Left hindlimb (tissue), 1 donor: Measurements from ENCODE around the gene TREH.
"Not testable (repeated sequence)": the region's sequence is repeated elsewhere in the genome, so short reads cannot be mapped to it uniquely, and the experiment has no call there.

Source experiments
- DNase-seq: peaks from one replicate; pipeline ENCODE4 v3.0.0-alpha.2; 2018

Gene TREH

DNA sequence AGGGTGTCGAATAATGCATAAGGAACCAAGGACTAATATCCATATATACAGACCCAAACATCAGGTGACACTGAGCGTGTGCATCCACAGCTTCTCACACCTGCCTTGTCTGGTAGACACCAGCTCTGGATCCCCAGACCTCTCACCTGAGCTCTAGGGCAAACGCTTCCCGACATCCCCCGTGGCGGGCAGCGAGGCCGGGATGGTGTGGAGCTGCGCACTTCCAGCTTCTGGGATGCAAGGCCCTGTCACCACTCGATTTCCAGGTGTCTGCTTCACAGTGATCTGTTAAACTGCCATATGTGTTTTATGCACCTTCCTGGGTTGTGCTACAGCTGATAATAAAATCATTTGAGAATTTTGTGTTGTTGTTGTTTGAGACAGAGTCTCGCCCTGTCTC, 15.3 kb upstream of the TREH start:
- no peak for DNase-seq

DNA sequence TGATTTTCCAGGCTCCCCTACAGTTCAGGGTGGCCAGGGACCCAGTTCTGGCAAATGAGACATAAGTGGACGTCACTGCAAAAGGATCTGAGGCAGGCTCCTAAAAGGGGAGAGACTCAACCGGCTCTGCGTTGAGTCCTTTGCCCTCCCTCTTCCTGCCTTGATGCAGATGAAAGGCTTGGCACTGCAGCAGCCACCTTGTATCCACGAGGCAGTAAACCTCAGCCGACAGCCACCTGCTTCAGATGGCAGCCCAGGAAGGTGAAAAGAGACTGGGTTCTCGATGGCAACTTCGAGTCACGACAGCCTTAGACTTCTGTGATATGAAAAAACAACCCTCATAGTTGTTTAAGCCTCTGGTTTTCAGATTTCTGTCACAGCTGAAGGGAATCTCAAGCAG, 14.7 kb upstream of the TREH start:
- no peak for DNase-seq

DNA sequence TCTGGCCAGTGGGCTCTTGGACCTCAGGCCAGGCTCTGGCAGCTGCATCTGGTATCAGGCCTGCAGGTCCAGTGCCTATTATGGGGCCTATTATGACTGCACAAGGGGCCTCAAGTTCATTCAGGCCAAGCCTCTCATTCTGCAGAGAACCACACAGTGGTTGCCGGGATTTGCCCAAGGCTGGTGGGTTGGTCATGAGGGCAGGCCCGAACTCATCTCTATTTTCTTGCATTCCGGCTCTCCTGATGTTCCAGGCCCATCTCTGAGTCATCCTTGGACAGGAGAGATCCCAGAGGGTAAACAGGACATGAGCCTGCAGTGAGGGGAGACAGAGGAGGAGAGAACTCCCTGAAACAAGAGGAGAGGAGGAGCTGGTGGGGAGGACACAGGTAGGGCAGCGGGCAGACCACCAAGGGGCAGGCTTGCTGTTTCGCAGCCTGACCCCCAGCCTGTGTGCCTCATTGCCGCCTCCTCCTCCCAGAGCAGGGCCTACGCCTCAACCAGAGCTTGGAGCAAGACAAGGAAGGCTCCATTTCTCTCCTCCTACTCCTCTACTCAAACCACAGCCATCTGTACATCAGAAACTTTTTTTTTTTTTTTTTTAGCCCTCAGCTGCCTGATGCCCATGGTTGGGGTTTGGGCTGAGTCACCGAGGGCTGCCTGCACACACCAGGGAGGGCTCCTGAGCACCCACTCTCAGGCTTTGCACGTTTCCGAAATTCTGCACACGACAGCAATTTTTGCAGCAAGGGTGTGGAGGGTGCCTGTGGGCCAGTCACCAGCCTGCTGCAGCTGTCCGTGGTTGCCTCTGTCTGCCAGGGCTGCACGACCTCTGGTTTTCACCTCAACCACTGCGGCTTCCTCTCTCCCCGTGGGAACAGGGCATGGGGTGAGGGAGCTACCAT, 12.7 kb upstream of the TREH start:
- no peak for DNase-seq

DNA sequence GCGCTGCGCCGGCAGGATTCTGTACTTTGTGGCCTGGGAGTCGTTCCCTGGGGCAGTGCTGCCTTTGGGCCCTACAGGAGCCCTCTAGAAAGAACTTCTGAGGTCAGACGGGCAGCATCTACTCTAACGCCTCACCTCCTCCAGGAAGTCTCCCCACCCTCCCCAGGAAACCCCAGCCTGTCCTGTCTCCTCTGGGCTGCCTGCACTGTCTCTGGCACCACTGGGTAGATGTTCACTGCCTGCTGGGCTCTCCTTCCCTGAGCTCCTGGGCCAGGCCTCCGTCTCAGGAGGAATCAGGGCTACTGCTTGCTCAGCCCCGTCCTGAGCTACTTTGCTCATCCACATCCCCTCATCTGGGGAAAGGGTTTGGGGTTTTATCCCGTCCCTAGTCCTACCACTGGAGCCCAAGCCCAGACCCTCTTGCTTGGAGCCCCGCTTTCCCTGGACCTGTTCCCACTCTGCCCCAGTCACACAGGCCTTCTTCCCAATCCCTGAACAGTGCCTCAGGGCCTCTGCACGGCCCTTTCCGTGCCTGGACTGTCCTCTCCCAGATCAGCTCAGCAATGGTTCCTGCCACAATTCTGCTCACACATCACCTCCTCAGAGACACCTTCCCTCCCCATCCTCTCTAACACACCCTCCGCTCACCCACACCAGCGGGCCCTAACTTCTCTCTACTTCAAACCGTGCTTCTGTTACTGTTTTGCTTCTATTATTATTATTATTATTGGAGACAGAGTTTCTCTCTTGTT, 11.3 kb upstream of the TREH start:
- DNase-seq, result no peak

DNA sequence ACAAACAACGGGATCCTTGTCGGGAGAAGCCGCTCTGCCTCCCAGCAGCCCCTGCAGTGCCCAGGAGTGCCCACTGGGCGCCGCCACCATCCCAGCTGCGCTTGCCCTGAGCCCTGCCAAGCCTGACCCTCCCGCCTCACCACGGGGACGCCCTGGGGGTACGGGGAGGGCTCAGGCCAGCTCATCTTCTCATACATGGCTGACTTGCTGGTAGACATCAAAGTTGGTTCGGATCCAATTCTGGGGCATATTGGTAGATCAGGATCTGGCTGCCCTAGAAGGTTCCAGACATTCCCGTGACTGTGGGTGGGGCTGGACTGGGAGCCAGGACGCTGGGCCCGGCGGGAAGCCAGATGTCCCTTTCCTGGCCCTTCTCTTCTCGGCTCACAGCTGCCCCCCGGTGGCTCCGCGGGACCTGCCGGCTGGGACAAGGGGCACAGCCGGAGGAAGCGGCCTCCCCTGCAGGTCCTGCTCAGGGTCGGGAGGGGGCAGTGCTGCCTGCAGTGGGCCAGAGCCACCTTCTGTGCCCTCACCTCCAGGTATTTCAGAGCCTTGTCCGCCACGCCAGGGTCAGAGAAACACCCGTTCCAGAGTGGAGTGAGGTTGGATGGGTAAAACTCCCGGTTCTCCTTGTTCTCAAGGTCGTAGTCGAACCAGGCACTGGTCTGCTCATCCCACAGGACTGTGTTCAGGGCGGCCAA, 10.6 kb upstream of the TREH start:
- peak; percentile 94 for DNase-seq

DNA sequence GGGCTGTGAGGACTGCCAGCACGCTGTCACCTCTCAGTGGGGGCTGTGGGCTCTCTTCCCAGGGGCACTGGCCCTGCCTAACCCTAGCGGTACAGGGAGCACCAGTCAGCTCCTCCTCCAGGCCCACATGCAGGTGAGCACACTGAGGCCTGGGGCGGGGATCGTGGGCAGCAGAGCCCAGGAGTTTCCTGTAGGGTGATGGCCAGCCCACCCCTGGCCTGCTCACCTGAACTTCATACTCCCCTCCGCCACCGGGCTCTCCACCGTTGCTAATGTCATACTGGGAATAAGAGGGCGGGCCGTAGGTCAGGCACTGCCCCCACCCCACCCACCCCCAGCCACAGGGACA, 10.0 kb upstream of the TREH start:
- DNase-seq, result no peak

DNA sequence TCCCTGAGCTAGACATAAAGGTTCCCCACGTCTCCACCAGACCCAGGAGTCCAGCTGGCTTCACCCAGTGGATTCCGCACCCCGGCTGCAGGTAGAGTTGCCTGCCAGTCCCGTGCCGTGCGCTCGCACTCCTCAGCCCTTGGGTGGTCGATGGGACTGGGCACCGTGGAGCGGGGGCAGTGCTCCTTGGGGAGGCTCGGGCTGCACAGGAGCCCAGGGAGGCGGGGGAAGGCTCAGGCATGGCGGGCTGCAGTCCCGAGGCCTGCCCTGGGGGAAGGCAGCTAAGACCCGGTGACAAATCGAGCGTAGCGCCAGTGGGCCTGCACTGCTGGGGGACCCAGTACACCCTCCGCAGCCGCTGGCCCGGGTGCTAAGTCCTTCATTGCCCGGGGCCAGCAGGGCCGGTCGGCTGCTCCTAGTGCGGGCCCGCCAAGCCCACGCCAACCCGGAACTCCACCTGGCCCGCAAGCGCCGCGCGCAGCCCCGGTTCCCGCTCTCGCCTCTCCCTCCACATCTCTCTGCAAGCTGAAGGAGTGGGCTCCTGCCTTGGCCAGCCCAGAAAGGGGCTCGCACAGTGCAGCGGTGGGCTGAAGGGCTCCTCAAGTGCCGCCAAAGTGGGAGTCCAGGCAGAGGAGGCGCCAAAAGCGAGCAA, 9.5 kb upstream of the TREH start:
- no peak for DNase-seq

DNA sequence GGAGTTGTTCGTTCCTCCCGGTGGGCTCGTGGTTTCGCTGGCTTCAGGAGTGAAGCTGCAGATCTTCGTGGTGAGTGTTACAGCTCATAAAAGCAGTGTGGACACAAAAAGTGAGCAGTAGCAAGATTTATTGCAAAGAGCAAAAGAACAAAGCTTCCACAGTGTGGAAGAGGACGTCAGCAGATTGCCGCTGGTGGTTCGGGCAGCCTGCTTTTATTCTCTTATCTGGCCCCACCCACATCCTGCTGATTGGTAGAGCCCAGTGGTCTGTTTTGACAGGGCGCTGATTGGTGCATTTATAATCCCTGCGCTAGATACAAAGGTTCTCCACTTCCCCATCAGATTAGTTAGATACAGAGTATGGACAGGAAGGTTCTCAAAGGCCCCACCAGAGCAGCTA, 8.9 kb upstream of the TREH start:
- not testable (repeated sequence) for DNase-seq

- no peak for DNase-seq
Measured at GRCh38 chr11:118687906-118688305, 8.5 kb upstream of the TREH start.

GRCh38 chr11:118684187-118684586, 4.7 kb upstream of the TREH start:
- DNase-seq, result no peak

DNA sequence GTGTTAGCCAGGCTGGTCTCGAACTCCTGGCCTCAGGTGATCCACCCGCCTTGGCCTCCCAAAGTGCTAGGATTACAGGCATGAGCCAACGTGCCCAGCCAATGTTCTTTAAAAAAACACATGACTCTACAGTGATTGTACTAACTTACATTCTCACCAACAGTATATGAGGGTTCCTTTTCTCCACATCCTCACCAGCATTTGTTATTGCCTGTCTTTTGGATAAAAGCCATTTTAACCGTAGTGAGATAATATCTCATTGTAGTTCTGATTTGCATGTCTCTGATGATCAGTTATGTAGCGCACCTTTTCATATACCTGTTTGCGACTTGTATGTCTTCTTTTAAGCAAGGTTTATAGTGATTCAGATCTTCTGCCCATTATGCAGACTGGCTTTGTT, 3.5 kb upstream of the TREH start:
- not testable (repeated sequence) for DNase-seq

GRCh38 chr11:118682372-118682771, 2.9 kb upstream of the TREH start:
- no peak for DNase-seq

- not testable (repeated sequence) for DNase-seq
Measured at GRCh38 chr11:118678908-118679307, 542 bp downstream of the TREH start.

DNA sequence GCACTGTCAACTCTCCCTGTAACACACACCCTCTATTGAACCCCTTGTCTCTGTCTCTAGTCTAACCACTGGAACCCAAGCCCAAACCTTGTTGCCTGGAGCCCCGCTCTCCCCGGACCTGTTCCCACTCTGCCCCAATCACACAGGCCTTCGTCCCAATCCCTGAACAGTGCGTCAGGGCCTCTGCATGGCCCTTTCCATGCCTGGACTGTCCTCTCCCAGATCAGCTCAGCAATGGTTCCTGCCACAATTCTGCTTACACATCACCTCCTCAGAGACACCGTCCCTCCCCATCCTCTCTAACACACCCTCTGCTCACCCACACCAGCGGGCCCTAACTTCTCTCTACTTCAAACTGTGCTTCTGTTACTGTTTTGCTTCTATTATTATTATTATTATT, 1.5 kb downstream of the TREH start:
- DNase-seq, result no peak

- DNase-seq, result no peak
Measured at GRCh38 chr11:118674082-118674435, 5.4 kb downstream of the TREH start.

DNA sequence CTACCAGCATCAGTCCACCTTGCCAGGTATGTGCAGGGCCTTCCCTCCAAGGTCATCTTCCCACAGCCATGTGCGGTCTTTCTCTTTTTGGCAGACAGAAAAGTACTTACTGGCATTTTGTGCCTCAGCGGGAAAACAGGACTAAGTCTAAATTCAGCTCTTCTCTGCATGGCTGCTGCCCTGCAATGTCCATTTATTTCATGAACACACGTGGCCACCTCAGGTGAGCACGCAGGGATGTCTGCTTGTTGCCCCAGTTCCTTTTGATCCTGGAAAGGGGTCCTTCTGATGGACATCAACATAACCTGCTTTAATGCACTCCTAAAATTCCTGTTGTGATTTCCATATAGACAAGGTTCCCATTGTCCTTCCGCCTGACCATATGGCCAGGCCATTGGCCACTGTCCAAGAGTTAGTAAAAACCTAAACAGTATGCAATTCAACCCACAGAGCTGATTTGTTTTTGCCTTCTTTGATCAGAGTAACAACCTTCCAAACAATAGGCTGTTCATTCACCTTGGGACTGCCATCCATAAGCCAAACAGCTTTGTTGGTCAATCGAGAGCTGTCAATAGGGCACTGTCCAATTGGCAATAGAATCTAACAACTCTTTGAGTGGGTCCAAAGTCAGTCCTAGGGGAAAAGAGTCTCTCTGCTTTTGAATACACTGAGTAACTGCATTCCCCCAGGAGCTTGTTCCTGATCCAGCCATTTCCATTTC, 5.9 kb downstream of the TREH start:
- peak; percentile 11 for DNase-seq

DNA sequence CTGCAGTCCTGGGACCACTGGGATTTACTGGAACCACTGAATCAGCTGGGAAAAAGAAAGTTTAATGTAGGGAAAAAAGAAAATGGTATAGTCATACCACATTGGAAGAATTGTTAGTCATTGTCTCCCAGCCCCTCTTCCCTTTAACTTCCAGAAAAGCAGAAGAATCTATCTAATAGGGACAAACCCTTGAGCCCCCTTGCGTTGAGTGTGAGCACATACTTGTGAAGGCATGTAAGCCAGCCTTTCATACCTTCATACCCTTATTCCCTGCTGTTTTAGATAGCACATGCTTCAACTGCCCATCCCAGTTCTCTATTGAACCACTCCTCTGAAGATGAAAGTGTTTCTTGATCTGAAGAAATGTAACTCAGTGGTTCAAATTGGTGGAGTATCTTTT, 6.6 kb downstream of the TREH start:
- no peak for DNase-seq

- DNase-seq, result no peak
Measured at GRCh38 chr11:118671254-118671653, 8.2 kb downstream of the TREH start.

DNA sequence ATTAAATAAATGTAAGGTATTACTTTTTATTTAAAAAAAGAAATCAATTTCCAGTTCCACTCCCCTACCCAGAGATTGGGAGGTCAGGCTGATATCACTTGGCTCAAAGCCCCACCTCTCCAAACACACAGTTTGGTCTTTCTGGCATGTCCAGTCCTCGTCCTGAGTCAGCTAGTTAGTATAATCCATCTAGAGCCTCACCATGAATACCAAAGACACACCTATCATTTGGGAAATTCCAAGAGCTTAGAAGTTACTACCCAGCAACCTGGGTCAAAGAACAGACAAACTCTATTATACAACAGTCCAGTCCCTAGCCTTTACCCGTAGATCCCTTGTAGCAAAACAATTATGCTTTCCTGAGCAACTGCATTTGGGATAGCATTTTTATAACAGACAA, 9.4 kb downstream of the TREH start:
- no peak for DNase-seq

DNA sequence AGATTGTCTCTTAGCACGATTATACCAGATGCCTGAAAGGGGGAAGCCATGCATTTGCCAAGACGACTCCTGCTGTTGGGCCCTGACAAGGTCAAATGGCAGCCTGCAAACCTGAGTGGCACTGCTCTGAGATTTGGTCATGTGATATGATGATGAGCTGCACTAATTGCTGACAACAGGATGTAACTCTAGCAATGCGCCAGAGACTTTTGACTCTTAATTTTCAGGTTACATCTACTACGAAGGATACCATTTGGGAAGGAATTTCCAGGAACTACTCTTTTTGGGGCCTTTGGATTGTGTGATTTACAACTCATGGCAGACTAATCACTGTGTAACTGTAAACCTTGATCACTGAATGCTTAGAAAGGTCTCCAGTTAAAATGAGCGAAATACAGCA, 13.1 kb downstream of the TREH start:
- DNase-seq, result peak; percentile 16

DNA sequence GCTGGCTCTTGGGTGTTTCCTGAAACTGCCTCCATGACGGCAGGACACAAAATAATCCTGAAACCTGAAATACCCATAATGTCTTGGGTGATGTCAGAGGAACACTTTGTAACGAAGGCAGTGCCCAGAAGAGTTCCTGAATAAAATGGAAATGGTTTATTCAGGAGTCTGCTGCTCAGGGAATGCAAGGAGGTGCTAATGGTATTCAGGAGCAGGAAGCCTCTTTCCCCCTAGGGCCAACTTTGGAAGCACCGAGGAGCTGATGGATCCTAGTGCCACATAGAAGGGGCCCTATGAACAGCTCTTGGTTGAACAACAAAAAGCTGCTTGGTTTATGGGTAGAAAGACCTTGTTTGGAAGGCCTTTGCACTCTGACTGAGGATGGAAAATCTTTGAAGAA, 15.5 kb downstream of the TREH start:
- DNase-seq, result peak; percentile 2

GRCh38 chr11:118663381-118663780, 16.1 kb downstream of the TREH start:
- DNase-seq, result peak; percentile 19
